Measurements from ENCODE around the gene OR51S1.
"Not testable (repeated sequence)": the region's sequence is repeated elsewhere in the genome, so short reads cannot be mapped to it uniquely, and the experiment has no call there.

The OR51S1 gene

DNA sequence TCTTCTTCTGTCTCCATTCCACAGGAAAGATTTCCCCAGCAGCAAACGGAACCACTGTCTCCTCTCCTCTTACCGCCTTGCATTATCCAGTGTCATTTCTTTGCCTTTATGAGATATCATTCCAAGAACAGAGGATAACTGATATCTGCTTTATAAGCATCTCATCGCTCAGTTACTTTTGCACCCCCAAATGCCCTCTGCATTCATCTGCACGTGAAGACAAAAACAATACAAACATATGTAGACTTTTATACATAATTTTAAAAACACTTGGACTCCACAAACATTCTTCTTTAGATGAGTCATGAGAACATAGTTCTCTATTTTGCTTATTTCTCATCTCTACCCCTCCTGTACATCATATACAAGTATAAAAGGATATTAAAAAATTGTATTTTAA, 32.2 kb upstream of the OR51S1 start:
- Histone ChIP-seq H3K27ac (no peak overlapping the region), H3K27me3 (ENCODE audit: insufficient read depth, low read depth) (no peaks in the 10 kb centered on the region), H3K4me2 (no peak overlapping the region), H4K20me1 (ENCODE audit: insufficient read depth) (no peaks in the 10 kb centered on the region), H3K36me3 (ENCODE audit: insufficient read depth) (no peaks in the 10 kb centered on the region), H3K79me2 (ENCODE audit: insufficient read depth, low read depth) (no peaks in the 10 kb centered on the region), H2AFZ (ENCODE audit: low read depth) (no peak overlapping the region), H3K4me3 (IDR thresholded peaks at IDR 0.05; ENCODE audit: insufficient read depth, low read depth, low read length) (no peak overlapping the region), H3K9ac (no peak overlapping the region), H3K4me1 (ENCODE audit: low read depth, poor library complexity, severe bottlenecking) (no peaks in the 10 kb centered on the region)
- TF ChIP-seq, protein P1, sequence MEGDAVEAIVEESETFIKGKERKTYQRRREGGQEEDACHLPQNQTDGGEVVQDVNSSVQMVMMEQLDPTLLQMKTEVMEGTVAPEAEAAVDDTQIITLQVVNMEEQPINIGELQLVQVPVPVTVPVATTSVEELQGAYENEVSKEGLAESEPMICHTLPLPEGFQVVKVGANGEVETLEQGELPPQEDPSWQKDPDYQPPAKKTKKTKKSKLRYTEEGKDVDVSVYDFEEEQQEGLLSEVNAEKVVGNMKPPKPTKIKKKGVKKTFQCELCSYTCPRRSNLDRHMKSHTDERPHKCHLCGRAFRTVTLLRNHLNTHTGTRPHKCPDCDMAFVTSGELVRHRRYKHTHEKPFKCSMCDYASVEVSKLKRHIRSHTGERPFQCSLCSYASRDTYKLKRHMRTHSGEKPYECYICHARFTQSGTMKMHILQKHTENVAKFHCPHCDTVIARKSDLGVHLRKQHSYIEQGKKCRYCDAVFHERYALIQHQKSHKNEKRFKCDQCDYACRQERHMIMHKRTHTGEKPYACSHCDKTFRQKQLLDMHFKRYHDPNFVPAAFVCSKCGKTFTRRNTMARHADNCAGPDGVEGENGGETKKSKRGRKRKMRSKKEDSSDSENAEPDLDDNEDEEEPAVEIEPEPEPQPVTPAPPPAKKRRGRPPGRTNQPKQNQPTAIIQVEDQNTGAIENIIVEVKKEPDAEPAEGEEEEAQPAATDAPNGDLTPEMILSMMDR (conservative IDR thresholded peaks at IDR 0.05; ENCODE audit: low read depth, low read length) = no peak

DNA sequence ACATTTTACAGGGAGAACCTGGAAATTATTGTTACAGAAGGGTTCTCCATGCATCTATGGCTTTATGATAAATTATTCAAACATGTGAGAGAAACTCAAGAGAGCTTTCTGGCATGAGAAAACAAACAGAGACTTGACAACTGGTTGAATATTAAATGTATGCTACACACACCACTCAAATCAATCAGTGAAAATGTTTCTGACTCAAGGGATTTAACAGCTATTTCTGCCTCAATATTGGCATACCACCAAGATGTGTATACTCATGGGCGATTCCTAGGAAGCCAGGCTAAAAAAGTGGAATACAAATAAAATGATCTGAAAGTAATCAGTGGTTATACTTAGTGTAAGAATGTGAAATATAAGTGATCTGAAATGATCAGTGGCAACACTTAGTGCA, 16.8 kb upstream of the OR51S1 start:
- no peak overlapping the region for H3K27ac ChIP-seq
- H3K79me2 ChIP-seq (ENCODE audit: insufficient read depth, low read depth) = no peaks in the 10 kb centered on the region
- no peaks in the 10 kb centered on the region for H3K27me3 ChIP-seq (ENCODE audit: insufficient read depth, low read depth)
- TF ChIP-seq, protein P1 (conservative IDR thresholded peaks at IDR 0.05; ENCODE audit: low read depth, low read length) = no peak
- H3K9ac ChIP-seq = no peak overlapping the region
- no peak overlapping the region for H2AFZ ChIP-seq (ENCODE audit: low read depth)
- H3K36me3 ChIP-seq (ENCODE audit: insufficient read depth) = no peaks in the 10 kb centered on the region
- no peaks in the 10 kb centered on the region for H3K4me1 ChIP-seq (ENCODE audit: low read depth, poor library complexity, severe bottlenecking)
- no peak overlapping the region for H3K4me2 ChIP-seq
- no peak overlapping the region for H3K4me3 ChIP-seq (IDR thresholded peaks at IDR 0.05; ENCODE audit: insufficient read depth, low read depth, low read length)
- H4K20me1 ChIP-seq (ENCODE audit: insufficient read depth) = no peaks in the 10 kb centered on the region

DNA sequence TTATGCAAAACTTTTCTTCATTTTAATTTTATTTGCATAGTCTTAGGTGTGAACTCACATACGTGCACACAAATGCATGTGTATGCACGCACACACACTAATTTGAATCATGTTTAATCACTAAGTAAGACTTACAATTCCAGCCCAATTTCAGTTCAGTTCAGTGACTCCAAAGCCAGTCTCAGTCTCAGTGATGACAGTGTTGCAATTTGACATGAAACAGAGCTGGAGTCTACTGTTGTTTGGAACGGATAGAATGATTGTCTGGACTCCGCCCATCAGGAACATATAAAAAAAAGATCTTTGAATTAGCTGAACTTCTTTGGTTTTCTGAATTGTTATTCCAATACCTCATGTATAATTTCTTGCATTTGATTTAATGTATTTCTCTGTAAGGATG, 14.9 kb upstream of the OR51S1 start:
- TF ChIP-seq, protein P1 (conservative IDR thresholded peaks at IDR 0.05; ENCODE audit: low read depth, low read length) = no peak
- Histone ChIP-seq H3K4me1 (ENCODE audit: low read depth, poor library complexity, severe bottlenecking) (no peaks in the 10 kb centered on the region), H3K4me3 (IDR thresholded peaks at IDR 0.05; ENCODE audit: insufficient read depth, low read depth, low read length) (no peak overlapping the region), H4K20me1 (ENCODE audit: insufficient read depth) (no peaks in the 10 kb centered on the region), H3K27me3 (ENCODE audit: insufficient read depth, low read depth) (no peaks in the 10 kb centered on the region), H3K27ac (no peak overlapping the region), H3K79me2 (ENCODE audit: insufficient read depth, low read depth) (no peaks in the 10 kb centered on the region), H3K9ac (no peak overlapping the region), H2AFZ (ENCODE audit: low read depth) (no peak overlapping the region), H3K36me3 (ENCODE audit: insufficient read depth) (no peaks in the 10 kb centered on the region), H3K4me2 (no peak overlapping the region)

GRCh38 chr11:4862447-4863236, 13.6 kb upstream of the OR51S1 start:
- H2AFZ ChIP-seq (ENCODE audit: low read depth) = no peak overlapping the region
- no peak overlapping the region for H3K4me3 ChIP-seq (IDR thresholded peaks at IDR 0.05; ENCODE audit: insufficient read depth, low read depth, low read length)
- no peak overlapping the region for H3K27ac ChIP-seq
- no peaks in the 10 kb centered on the region for H4K20me1 ChIP-seq (ENCODE audit: insufficient read depth)
- H3K9ac ChIP-seq = no peak overlapping the region
- no peaks in the 10 kb centered on the region for H3K36me3 ChIP-seq (ENCODE audit: insufficient read depth)
- H3K4me2 ChIP-seq = no peak overlapping the region
- TF ChIP-seq, protein P1 (conservative IDR thresholded peaks at IDR 0.05; ENCODE audit: low read depth, low read length) = no peak
- no peaks in the 10 kb centered on the region for H3K27me3 ChIP-seq (ENCODE audit: insufficient read depth, low read depth)
- H3K4me1 ChIP-seq (ENCODE audit: low read depth, poor library complexity, severe bottlenecking) = no peaks in the 10 kb centered on the region
- no peaks in the 10 kb centered on the region for H3K79me2 ChIP-seq (ENCODE audit: insufficient read depth, low read depth)

GRCh38 chr11:4854286-4854685, 5.3 kb upstream of the OR51S1 start:
- not testable (repeated sequence) for H3K4me3 ChIP-seq (IDR thresholded peaks at IDR 0.05; ENCODE audit: insufficient read depth, low read depth, low read length); H3K4me1 ChIP-seq (ENCODE audit: low read depth, poor library complexity, severe bottlenecking); H4K20me1 ChIP-seq (ENCODE audit: insufficient read depth); H3K4me2 ChIP-seq; H3K9ac ChIP-seq; H3K27ac ChIP-seq; H3K79me2 ChIP-seq (ENCODE audit: insufficient read depth, low read depth); H3K27me3 ChIP-seq (ENCODE audit: insufficient read depth, low read depth); H3K36me3 ChIP-seq (ENCODE audit: insufficient read depth); H2AFZ ChIP-seq (ENCODE audit: low read depth)

Measured in KMS-11 (cell line).